Middle frontal gyrus (tissue), 1 donor: ENCODE measurements around the gene NARS2.
"Not testable (repeated sequence)": the region's sequence is repeated elsewhere in the genome, so short reads cannot be mapped to it uniquely, and the experiment has no call there.

Experiments
- DNase-seq: peaks from one replicate; pipeline ENCODE4 v3.0.0-alpha.2; 2015; ENCODE audit warnings: low spot score; ENCODE audit errors: extremely low spot score

The NARS2 gene, protein sequence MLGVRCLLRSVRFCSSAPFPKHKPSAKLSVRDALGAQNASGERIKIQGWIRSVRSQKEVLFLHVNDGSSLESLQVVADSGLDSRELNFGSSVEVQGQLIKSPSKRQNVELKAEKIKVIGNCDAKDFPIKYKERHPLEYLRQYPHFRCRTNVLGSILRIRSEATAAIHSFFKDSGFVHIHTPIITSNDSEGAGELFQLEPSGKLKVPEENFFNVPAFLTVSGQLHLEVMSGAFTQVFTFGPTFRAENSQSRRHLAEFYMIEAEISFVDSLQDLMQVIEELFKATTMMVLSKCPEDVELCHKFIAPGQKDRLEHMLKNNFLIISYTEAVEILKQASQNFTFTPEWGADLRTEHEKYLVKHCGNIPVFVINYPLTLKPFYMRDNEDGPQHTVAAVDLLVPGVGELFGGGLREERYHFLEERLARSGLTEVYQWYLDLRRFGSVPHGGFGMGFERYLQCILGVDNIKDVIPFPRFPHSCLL

DNA sequence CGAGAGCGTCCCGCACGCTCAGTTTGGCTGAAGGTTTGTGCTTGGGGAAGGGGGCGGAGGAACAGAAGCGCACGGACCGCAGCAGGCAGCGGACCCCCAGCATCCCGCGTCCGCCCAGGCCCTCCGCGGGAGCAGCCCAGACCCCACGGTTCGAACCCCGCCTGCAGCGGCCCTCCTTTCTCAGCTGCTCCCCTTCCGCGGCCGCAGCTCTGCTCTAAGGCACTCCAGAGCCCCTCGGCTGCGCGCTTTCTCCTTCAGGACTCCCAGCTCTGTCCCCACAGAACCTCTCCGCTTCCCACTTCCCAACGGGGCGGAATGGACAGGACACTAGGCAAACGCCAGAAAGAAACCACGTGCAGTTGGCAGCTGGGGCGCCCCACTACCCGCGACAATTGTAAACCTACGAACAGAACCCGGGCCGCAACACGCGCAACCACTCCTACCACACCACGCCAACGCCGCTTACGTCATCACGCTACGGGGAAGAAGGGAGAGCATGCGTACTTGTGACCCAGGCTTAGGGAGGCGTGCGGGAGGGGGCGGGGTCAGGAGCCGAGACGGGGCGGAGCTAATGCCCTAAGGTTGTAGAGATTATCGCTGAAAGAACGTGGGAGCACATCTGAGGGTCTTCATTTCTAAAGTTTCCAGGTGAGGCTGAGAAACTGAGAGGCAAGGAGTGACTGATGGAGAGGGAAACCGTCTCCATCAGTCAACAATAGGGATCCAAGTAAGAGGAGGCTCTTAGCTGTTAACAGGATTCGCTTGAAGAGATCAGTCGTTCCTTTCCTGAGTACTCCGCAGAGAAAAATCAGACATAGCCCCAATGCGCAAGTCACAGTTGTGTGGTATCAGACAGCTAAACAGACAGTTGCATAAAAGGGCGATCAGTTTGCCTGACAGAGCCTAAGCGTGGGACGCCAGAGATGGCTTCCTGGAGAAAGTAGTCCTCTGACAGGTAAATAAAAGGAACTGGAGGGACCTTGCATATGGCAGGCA lies at the start of gene NARS2:
NARS2 (minus strand) TSS at position 479 of the 996 bp plus-strand sequence; CDS start at position 103, 376 bp downstream.
- DNase-seq, result peak; percentile 95

- DNase-seq, result no peak
Observed at GRCh38 chr11:78622666-78623065, 48.0 kb upstream of the NARS2 start.

GRCh38 chr11:78620159-78620558 lies 45.5 kb upstream of the NARS2 start:
- no peak for DNase-seq

DNA sequence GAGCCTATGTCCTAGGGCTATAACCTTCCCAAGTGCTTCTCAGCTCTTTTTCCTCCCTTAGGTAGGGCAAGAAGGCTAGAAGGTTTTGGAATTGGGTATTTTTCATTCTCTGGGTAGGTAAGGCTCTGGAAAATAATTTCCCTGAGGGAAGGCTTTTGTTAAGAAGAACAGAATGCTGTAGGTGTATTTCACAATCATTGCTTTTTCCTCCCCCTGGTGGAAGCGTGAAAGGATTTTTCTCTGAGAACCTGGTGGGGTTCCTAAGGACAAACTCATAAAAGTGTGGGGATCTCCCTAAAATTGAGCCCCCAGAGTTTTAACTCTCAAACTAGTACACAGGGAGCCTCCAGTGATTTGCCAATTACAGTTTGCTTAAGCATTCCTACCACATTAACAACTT lies 41.1 kb upstream of the NARS2 start:
- DNase-seq, result no peak

- DNase-seq, result no peak
Observed at GRCh38 chr11:78613378-78613813, 38.7 kb upstream of the NARS2 start.

DNA sequence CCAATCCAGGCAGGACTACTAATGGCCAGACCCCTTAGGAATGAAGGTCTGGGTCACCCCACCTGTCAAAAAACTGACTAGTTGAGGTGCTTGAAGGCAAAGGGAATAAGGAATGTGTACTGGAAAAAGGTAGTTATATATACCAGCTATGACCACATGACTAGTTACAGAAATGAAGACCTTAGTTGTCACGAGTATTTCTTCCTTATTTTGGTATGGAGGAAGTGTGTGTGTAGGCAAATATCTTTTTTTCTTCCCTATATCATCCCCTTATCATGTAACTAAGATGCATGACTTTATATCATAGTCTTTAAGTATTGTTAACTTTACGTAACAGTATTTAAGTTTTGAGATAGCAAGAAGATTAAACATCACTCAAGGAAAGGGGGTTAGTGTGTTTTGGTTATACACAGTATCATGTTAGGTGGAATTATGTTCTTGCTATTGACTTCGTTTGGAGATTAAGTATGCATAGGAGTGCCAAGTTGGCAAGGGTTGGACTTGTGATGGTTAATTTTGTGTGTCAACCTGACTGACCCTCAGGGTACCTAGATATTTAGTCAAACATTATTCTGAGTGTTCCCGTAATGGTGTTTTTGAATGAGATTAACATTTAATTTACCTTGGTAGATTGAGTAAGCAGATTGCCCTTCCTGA lies 38.2 kb upstream of the NARS2 start:
- DNase-seq, result no peak

- DNase-seq, result not testable (repeated sequence)
Observed at GRCh38 chr11:78609321-78609720, 34.7 kb upstream of the NARS2 start.

GRCh38 chr11:78607696-78608095 lies 33.0 kb upstream of the NARS2 start:
- DNase-seq, result no peak

DNA sequence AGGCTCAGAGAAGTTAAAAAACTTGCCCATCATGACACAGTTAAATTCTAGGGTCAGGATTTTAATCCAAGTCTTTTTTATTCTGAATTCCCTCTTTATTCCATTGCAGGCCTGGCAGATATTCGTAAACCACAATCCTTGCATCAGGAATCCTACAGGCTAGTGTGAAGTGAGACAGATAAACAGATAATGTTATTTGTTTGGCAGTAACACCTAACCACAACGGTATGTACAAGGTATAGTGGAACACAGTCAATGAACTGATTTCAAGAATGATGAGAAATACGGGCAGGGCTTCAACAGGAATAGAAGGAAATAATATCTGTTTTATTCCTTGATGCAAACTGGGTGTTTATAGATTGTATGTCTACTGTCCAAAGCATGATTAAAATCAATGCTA lies 32.0 kb upstream of the NARS2 start:
- DNase-seq, result no peak

GRCh38 chr11:78605296-78605695 lies 30.6 kb upstream of the NARS2 start:
- no peak for DNase-seq

DNA sequence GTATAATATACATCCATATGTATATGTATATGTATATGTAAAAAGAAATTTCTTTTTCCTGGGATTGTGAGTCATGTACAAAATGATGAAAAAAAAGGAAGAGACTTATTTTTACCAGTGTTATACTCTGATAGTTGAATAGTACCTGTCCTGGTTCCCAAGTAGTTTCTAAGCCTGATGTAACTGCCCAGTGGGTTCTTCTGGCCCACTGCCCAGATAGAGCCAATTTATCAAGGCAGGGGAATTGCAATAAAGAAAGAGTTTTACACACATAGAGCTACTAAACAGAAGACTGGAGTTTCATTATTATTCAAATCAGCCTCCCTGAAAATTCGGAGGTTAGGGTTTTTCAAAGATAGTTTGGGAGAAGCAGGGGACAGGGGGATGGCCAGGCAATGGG lies 29.1 kb upstream of the NARS2 start:
- DNase-seq, result no peak

DNA sequence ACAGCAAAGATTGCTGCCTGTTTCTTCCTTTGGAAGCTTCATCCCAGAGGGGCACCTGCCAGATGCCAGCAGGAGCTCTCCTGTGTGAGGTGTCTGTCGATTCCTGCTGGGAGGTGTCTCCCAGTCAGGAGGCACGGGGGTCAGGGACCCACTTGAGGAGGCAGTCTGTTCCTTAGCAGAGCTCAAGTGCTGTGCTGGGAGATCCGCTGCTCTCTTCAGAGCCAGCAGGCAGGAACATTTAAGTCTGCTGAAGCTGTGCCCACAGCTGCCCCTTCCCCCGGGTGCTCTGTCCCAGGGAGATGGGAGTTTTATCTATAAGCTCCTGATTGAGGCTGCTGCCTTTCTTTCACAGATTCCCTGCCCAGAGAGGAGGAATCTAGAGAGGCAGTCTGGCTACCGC lies 28.1 kb upstream of the NARS2 start:
- DNase-seq, result not testable (repeated sequence)

DNA sequence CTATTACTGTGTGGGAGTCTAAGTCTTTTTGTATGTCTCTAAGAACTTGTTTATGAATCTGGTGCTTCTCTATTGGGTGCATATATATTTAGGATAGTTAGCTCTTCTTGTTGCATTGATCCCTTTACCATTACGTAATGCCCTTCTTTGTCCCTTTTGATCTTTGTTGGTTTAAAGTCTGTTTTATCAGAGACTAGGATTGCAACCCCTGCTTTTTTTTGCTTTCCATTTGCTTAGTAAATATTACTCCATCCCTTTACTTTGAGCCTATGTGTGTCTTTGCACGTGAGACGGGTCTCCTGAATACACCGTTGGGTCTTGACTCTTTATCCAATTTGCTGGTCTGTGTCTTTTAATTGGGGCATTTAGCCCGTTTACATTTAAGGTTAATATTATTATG lies 26.4 kb upstream of the NARS2 start:
- DNase-seq, result not testable (repeated sequence)

GRCh38 chr11:78597579-78597978 lies 22.9 kb upstream of the NARS2 start:
- not testable (repeated sequence) for DNase-seq

GRCh38 chr11:78595436-78596130 lies 20.9 kb upstream of the NARS2 start:
- DNase-seq, result no peak

DNA sequence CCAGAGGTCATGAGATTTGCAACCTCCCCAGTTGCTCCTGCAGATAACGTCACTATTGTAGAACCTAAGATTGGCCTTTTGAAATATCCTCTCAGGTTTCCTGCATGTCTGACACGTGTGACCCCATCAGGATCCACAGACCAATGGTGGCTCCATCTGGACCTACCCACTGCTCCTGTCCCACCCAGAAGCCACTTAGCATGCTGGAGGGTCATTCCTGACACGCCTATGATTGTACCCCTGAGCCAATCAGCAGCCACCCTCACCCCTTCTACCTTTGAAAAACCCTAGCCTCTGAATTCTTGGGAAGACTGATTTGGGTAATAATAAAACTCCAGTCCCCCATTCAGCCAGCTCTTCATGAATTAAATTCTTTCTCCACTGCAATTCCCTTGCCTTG lies 20.1 kb upstream of the NARS2 start:
- DNase-seq, result no peak

- no peak for DNase-seq
Observed at GRCh38 chr11:78588517-78588916, 13.9 kb upstream of the NARS2 start.

DNA sequence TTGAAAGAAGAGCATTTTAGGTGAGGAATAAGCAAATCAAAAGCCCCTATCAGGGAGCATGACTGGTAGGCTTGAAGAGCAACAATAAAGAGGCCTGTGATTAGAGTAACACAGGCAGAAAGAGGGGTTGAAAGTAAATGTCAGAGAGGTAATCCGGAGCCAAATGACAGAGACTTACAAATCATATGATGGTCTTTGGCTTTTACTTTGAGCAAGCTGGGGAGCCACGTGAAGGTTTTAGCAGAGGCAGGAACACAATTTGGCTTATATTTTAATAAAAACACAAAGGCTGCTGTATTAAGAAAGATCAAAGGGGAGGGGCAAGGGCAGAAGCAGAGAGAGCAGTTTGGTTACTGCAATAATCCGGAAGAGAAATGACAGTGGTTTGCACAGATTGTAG lies 12.8 kb upstream of the NARS2 start:
- DNase-seq, result no peak

DNA sequence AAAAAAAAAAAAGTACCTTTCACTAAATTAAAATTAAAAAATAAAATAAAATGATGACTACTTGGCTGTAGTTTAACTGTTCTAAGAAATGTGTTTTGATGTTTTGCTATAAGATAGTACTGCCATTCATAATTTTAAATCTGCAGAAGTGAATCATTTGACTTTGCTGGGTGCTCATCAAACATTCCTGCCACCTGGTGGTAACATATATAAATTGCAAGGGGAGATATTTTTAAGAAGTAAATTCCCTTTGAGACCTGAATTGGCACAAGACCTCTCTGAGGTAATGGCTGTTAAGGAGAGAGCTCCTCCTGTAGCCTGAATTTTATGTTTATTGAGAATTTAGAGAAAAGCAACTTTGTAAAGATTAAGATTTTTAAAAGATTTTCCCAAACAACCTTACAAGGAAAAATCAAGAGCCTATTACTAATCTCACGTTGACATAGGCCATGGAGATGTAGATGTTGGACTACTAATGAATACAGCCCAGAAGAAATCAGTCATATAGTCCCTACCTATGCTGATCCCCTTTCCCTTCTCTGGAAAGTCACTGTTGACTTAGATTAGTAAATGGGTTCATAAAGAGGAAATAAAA lies 11.9 kb upstream of the NARS2 start:
- no peak for DNase-seq

GRCh38 chr11:78583889-78584288 lies 9.2 kb upstream of the NARS2 start:
- no peak for DNase-seq
